ENCODE results near the gene PAFAH1B2. TPM values are rescaled to one million over a fixed set of nuclear protein-coding genes. Genes with fewer than 3 reads are reported as not detected.

The PAFAH1B2 gene
- total and polyA plus RNA-seq, 10 of the 15 experiments (the other 5 are each of a cell fraction or from before 2014, with no cell fraction given): 17.6 to 64.8 (median 47.6) TPM

- TF ChIP-seq ZNF622 (IDR thresholded peaks at IDR 0.05) (no peak), ZNF687 (IDR thresholded peaks at IDR 0.05) (peak; percentile 72), HDGF (IDR thresholded peaks at IDR 0.05) (peak; percentile 77; the same call in 1 of the 2 replicates), EP300 (IDR thresholded peaks at IDR 0.05; ENCODE audit: borderline replicate concordance in 1 of 2, control insufficient read depth in 1 of 2, low read depth in 2 of 2, low read length in 2 of 2) (no peak), SP1 (IDR thresholded peaks at IDR 0.05; ENCODE audit: low read depth, low read length) (peak; percentile 57), TBL1XR1 (IDR thresholded peaks at IDR 0.05; ENCODE audit: low read depth, low read length) (0 out of 2 replicates have a peak, but pooled peaks have one; percentile 37), EZH2 (IDR thresholded peaks at IDR 0.05; ENCODE audit: borderline replicate concordance, control insufficient read depth, low read depth, low read length) (no peak), IKZF2 (IDR thresholded peaks at IDR 0.05) (peak; percentile 76), RB1 (IDR thresholded peaks at IDR 0.05; ENCODE audit: borderline replicate concordance) (0 out of 2 replicates have a peak, but pooled peaks have one; percentile 64), RUNX3 (IDR thresholded peaks at IDR 0.05; ENCODE audit: low read length) (peak; percentile 64), ZNF274 (IDR thresholded peaks at IDR 0.05; ENCODE audit: insufficient read depth, insufficient read length) (no peak), TCF3 (IDR thresholded peaks at IDR 0.05; ENCODE audit: borderline replicate concordance, insufficient read depth, low read depth, low read length) (peak; percentile 74; the same call in 1 of the 2 replicates), ZNF24 (IDR thresholded peaks at IDR 0.05) (no peak), HDAC6 (IDR thresholded peaks at IDR 0.05; ENCODE audit: unreplicated experiment) (no peak), ELK1 (IDR thresholded peaks at IDR 0.05; ENCODE audit: low read depth, low read length) (peak; percentile 95), HDAC2 (IDR thresholded peaks at IDR 0.05) (no peak), PKNOX1 (IDR thresholded peaks at IDR 0.05) (peak; percentile 99), MYB (IDR thresholded peaks at IDR 0.05; ENCODE audit: borderline replicate concordance, low read depth, low read length) (0 out of 2 replicates have a peak, but pooled peaks have one; percentile 38), E2F4 (IDR thresholded peaks at IDR 0.05; ENCODE audit: low read depth, low read length) (no peak), IRF3 (IDR thresholded peaks at IDR 0.05) (no peak), RELA (IDR thresholded peaks at IDR 0.05; ENCODE audit: borderline replicate concordance, partially characterized antibody) (peak; percentile 58), CREB1 (IDR thresholded peaks at IDR 0.05; ENCODE audit: low read depth) (peak; percentile 80), CHD4 (IDR thresholded peaks at IDR 0.05) (no peak)
Measured at GRCh38 chr11:117143871-117144476, at the start of gene PAFAH1B2 (continued).
